HUES48 (cell line): ENCODE measurements around the gene DAPK1.

ENCODE experiments used
- H3K27ac ChIP-seq: one replicate; pipeline ENCODE4 v1.7.0; 2013; ENCODE audit warnings: low read depth, low read length, inconsistent platforms
- H3K27me3 ChIP-seq: 2 replicates; pipeline ENCODE4 v1.6.1; 2013; ENCODE audit warnings: mild to moderate bottlenecking, low read length; ENCODE audit not compliant: control insufficient read depth, insufficient read depth
- H3K36me3 ChIP-seq: 2 replicates; pipeline ENCODE4 v1.6.1; 2013; ENCODE audit warnings: low read length; ENCODE audit not compliant: control insufficient read depth, insufficient read depth
- H3K4me1 ChIP-seq: 2 replicates; pipeline ENCODE4 v1.6.1; 2013; ENCODE audit warnings: mild to moderate bottlenecking, low read length; ENCODE audit not compliant: control insufficient read depth, insufficient read depth
- H3K4me3 ChIP-seq: 2 replicates; pipeline ENCODE4 v1.5.1; 2013; ENCODE audit warnings: mild to moderate bottlenecking, low read depth, low read length
- H3K9ac ChIP-seq: 2 replicates; pipeline ENCODE4 v1.6.1; 2013; ENCODE audit warnings: mild to moderate bottlenecking, low read depth, low read length, moderate library complexity
- H3K9me3 ChIP-seq: 2 replicates; pipeline ENCODE4 v1.6.1; 2013; ENCODE audit warnings: low read length; ENCODE audit not compliant: control insufficient read depth, insufficient read depth

DAPK1 gene

DNA sequence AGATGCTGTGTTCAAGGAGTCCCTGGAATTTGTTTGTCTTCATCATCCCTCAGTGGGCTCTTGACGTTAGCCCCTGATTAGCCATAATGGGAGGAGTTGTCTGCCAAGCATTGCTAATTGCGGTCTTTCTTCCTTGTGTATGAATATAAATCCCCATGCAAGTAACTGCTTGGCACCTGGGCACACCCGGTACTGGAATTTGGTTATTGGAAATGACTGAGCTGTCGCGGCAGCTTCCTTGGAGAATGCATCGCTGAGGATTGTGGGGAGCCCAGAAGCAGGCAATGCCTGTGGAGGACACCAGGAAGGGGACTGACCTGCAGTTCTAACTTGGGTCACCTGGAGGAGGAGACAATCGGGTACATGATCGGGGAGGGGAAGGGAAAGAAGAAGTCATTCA is 174.9 kb downstream of the DAPK1 start:
- no peak overlapping the region for H3K4me3 ChIP-seq
- H3K36me3 ChIP-seq = peaks cover 45% of the 10 kb centered on the region
- no peak overlapping the region for H3K9ac ChIP-seq
- no peaks in the 10 kb centered on the region for H3K4me1 ChIP-seq
- H3K9me3 ChIP-seq = no peaks in the 10 kb centered on the region
- H3K27me3 ChIP-seq = no peaks in the 10 kb centered on the region
- H3K27ac ChIP-seq = no peak overlapping the region

GRCh38 chr9:87673446-87674120 is 175.9 kb downstream of the DAPK1 start:
- Histone ChIP-seq H3K9ac (no peak overlapping the region), H3K4me1 (no peaks in the 10 kb centered on the region), H3K27ac (no peak overlapping the region), H3K4me3 (no peak overlapping the region), H3K36me3 (peaks cover 36% of the 10 kb centered on the region), H3K27me3 (no peaks in the 10 kb centered on the region), H3K9me3 (no peaks in the 10 kb centered on the region)

GRCh38 chr9:87674565-87675299 is 177.1 kb downstream of the DAPK1 start:
- Histone ChIP-seq H3K36me3 (peaks cover 29% of the 10 kb centered on the region), H3K9ac (no peak overlapping the region), H3K4me1 (no peaks in the 10 kb centered on the region), H3K27me3 (no peaks in the 10 kb centered on the region), H3K9me3 (no peaks in the 10 kb centered on the region), H3K27ac (no peak overlapping the region), H3K4me3 (no peak overlapping the region)

- Histone ChIP-seq H3K27me3 (no peaks in the 10 kb centered on the region), H3K9ac (no peak overlapping the region), H3K4me1 (no peaks in the 10 kb centered on the region), H3K36me3 (peaks cover 25% of the 10 kb centered on the region), H3K27ac (no peak overlapping the region), H3K9me3 (no peaks in the 10 kb centered on the region), H3K4me3 (no peak overlapping the region)
Observed at GRCh38 chr9:87675906-87676515, 178.3 kb downstream of the DAPK1 start.

- no peak overlapping the region for H3K9ac ChIP-seq
- H3K27me3 ChIP-seq = no peaks in the 10 kb centered on the region
- H3K36me3 ChIP-seq = peaks cover 31% of the 10 kb centered on the region
- no peaks in the 10 kb centered on the region for H3K9me3 ChIP-seq
- H3K4me3 ChIP-seq = no peak overlapping the region
- no peak overlapping the region for H3K27ac ChIP-seq
- H3K4me1 ChIP-seq = no peaks in the 10 kb centered on the region
Observed at GRCh38 chr9:87676976-87677775, 179.5 kb downstream of the DAPK1 start.

GRCh38 chr9:87677776-87678587 is 180.3 kb downstream of the DAPK1 start:
- Histone ChIP-seq H3K4me3 (no peak overlapping the region), H3K27ac (no peak overlapping the region), H3K27me3 (no peaks in the 10 kb centered on the region), H3K9ac (no peak overlapping the region), H3K4me1 (no peaks in the 10 kb centered on the region), H3K9me3 (no peaks in the 10 kb centered on the region), H3K36me3 (peaks cover 30% of the 10 kb centered on the region)

- Histone ChIP-seq H3K9me3 (no peaks in the 10 kb centered on the region), H3K36me3 (peaks cover 23% of the 10 kb centered on the region), H3K4me3 (no peak overlapping the region)
Observed at GRCh38 chr9:87678650-87679355, 181.1 kb downstream of the DAPK1 start.

GRCh38 chr9:87681271-87682061 is 183.8 kb downstream of the DAPK1 start:
- Histone ChIP-seq H3K9me3 (no peaks in the 10 kb centered on the region), H3K27ac (no peak overlapping the region), H3K9ac (no peak overlapping the region), H3K4me3 (no peak overlapping the region), H3K36me3 (peaks cover 39% of the 10 kb centered on the region), H3K4me1 (no peaks in the 10 kb centered on the region), H3K27me3 (no peaks in the 10 kb centered on the region)

More at GRCh38 chr9:87678650-87679355, 181.1 kb downstream of the DAPK1 start:
- Histone ChIP-seq H3K4me1 (no peaks in the 10 kb centered on the region), H3K27me3 (no peaks in the 10 kb centered on the region), H3K27ac (no peak overlapping the region), H3K9ac (no peak overlapping the region)

- H3K4me1 ChIP-seq = no peaks in the 10 kb centered on the region
- no peak overlapping the region for H3K4me3 ChIP-seq
- H3K27ac ChIP-seq = no peak overlapping the region
- H3K9ac ChIP-seq = no peak overlapping the region
- H3K27me3 ChIP-seq = no peaks in the 10 kb centered on the region
- peaks cover 45% of the 10 kb centered on the region for H3K36me3 ChIP-seq
- no peaks in the 10 kb centered on the region for H3K9me3 ChIP-seq
Observed at GRCh38 chr9:87682085-87682484, 184.4 kb downstream of the DAPK1 start.
